Naive thymus-derived CD8-positive, alpha-beta T cell (primary cell): Measurements from ENCODE around the gene ANO4. TPM values are rescaled to one million over a fixed set of nuclear protein-coding genes. Genes with fewer than 3 reads are reported as not detected.

ENCODE experiments used
- ATAC-seq, 2 donors: fragments of 150-1000 bp; cut with Tn5 transposase in 1 of 2; sonication (Bioruptor Pico), chemical (Tn5 transposase) in 1 of 2; 1 replicate in 1 of 2; 2 replicates in 1 of 2; pipeline ENCODE4 v1.10.0; 2021; ENCODE audit warnings: mild to moderate bottlenecking in 2 of 2, moderate library complexity in 2 of 2
- POLR2A ChIA-PET: fragments of 350-600 bp; sonication (Branson Sonifier 250); formaldehyde crosslinking; loops from one replicate; lab custom pipeline; 2021; ENCODE audit warnings: antibody characterized with exemption; lab: Charles Lee
- DNase-seq, 10 donors: peaks; one replicate each; pipeline versions ENCODE4 v3.0.0 to v3.0.0-alpha.2; 2020 to 2022
- H3K27ac Mint-ChIP-seq, 10 donors: one replicate each; pipeline ENCODE4 v1.8.0; 2020 to 2022; ENCODE audit warnings: mild to moderate bottlenecking in 10 of 10, mixed read lengths in 10 of 10, moderate library complexity in 4 of 10, inconsistent platforms in 1 of 10
- H3K27me3 Mint-ChIP-seq, 5 donors: one replicate each; pipeline ENCODE4 v1.8.0; 2021 to 2022; ENCODE audit warnings: mixed read lengths in 5 of 5
- H3K36me3 Mint-ChIP-seq, 3 donors: one replicate each; pipeline ENCODE4 v1.8.0; 2020 to 2022; ENCODE audit warnings: mixed read lengths in 3 of 3, mild to moderate bottlenecking in 2 of 3, inconsistent platforms in 1 of 3
- H3K4me1 Mint-ChIP-seq, 4 donors: one replicate each; pipeline ENCODE4 v1.8.0; 2021 to 2022; ENCODE audit warnings: mixed read lengths in 4 of 4
- H3K4me3 Mint-ChIP-seq, 10 donors: one replicate each; pipeline ENCODE4 v1.8.0; 2020 to 2022; ENCODE audit warnings: mild to moderate bottlenecking in 10 of 10, mixed read lengths in 10 of 10, moderate library complexity in 6 of 10, inconsistent platforms in 1 of 10
- H3K9me3 Mint-ChIP-seq, 9 donors: one replicate each; pipeline ENCODE4 v1.8.0; 2020 to 2022; ENCODE audit warnings: mixed read lengths in 9 of 9, mild to moderate bottlenecking in 3 of 9, inconsistent platforms in 1 of 9, moderate library complexity in 1 of 9
- polyA plus RNA-seq, 3 donors: library from polyadenylated mRNA; unstranded; fragments of 300-500 nt; fragmentation: Illumina TruSeq; gene quantifications; one replicate each; pipeline ENCODE4 v1.2.3, GENCODE V29; 2021
- total RNA-seq, 8 experiments: library from RNA in 2 of 8; stranded (reverse) in 2 of 8; gene quantifications; one replicate each; pipeline ENCODE4 v1.2.3 and lab custom pipeline; 2021 to 2026

ANO4 gene
- total and polyA plus RNA-seq, 5 experiments from 2014 or later: not detected

- Mint-ChIP-seq H3K27ac (no peak overlapping the region), H3K4me1 (no peaks in the 10 kb centered on the region), H3K36me3 (no peaks in the 10 kb centered on the region), H3K4me3 (no peak overlapping the region), H3K27me3 (peaks cover 0 to 17% (median 5%) of the 10 kb centered on the region in 5 donors), H3K9me3 (peaks cover 0 to 13% (median 2%) of the 10 kb centered on the region in 9 donors)
- DNase-seq: no peak
- POLR2A ChIA-PET: no interaction called here
- no peak for ATAC-seq
These were observed 196.5 kb downstream of the ANO4 start for GRCh38 chr12:100991102-100991501.

- DNase-seq: no peak
- Mint-ChIP-seq H3K4me3 (no peak overlapping the region), H3K4me1 (no peaks in the 10 kb centered on the region), H3K36me3 (no peaks in the 10 kb centered on the region), H3K9me3 (peaks cover 0 to 13% (median 2%) of the 10 kb centered on the region in 9 donors), H3K27me3 (peaks cover 0 to 17% (median 5%) of the 10 kb centered on the region in 5 donors), H3K27ac (no peak overlapping the region)
- POLR2A ChIA-PET: no interaction called here
- ATAC-seq: no peak
These were observed 197.6 kb downstream of the ANO4 start for GRCh38 chr12:100992194-100992593.

GRCh38 chr12:100993916-100994450 lies 199.4 kb downstream of the ANO4 start:
- no peaks in the 10 kb centered on the region for H3K4me1 Mint-ChIP-seq
- H3K27me3 Mint-ChIP-seq: peaks cover 0 to 12% (median 2%) of the 10 kb centered on the region in 5 donors
- H3K27ac Mint-ChIP-seq: no peak overlapping the region
- POLR2A ChIA-PET: no interaction called here
- ATAC-seq (no peak), DNase-seq (no peak)
- peaks cover 0 to 13% (median 2%) of the 10 kb centered on the region in 9 donors for H3K9me3 Mint-ChIP-seq
- H3K36me3 Mint-ChIP-seq: no peaks in the 10 kb centered on the region
- no peak overlapping the region for H3K4me3 Mint-ChIP-seq

- Mint-ChIP-seq H3K27me3 (peaks cover 0 to 6% (median 0%) of the 10 kb centered on the region in 5 donors), H3K4me1 (no peaks in the 10 kb centered on the region), H3K27ac (no peak overlapping the region), H3K36me3 (no peaks in the 10 kb centered on the region), H3K4me3 (no peak overlapping the region), H3K9me3 (peaks cover 0 to 8% (median 1%) of the 10 kb centered on the region in 9 donors)
- DNase-seq: no peak
- POLR2A ChIA-PET: no interaction called here
- no peak for ATAC-seq
These were observed 200.6 kb downstream of the ANO4 start for GRCh38 chr12:100995201-100995600.

GRCh38 chr12:100995771-100996170 lies 201.2 kb downstream of the ANO4 start:
- H3K4me3 Mint-ChIP-seq: no peak overlapping the region
- POLR2A ChIA-PET: no interaction called here
- no peaks in the 10 kb centered on the region for H3K36me3 Mint-ChIP-seq
- H3K27me3 Mint-ChIP-seq: peaks cover 0 to 2% (median 0%) of the 10 kb centered on the region in 5 donors
- no peak overlapping the region for H3K27ac Mint-ChIP-seq
- ATAC-seq: no peak
- H3K9me3 Mint-ChIP-seq: peaks cover 0 to 4% (median 2%) of the 10 kb centered on the region in 9 donors
- H3K4me1 Mint-ChIP-seq: no peaks in the 10 kb centered on the region
- no peak for DNase-seq

GRCh38 chr12:101001669-101002068 lies 207.1 kb downstream of the ANO4 start:
- no peaks in the 10 kb centered on the region for H3K36me3 Mint-ChIP-seq
- no peaks in the 10 kb centered on the region for H3K4me1 Mint-ChIP-seq
- no peak overlapping the region for H3K4me3 Mint-ChIP-seq
- ATAC-seq: no peak
- H3K27me3 Mint-ChIP-seq: peaks cover 0 to 11% (median 0%) of the 10 kb centered on the region in 5 donors
- H3K9me3 Mint-ChIP-seq: peaks cover 0 to 14% (median 2%) of the 10 kb centered on the region in 9 donors
- POLR2A ChIA-PET: no interaction called here
- no peak overlapping the region for H3K27ac Mint-ChIP-seq
- no peak for DNase-seq

GRCh38 chr12:101002696-101003419 lies 208.3 kb downstream of the ANO4 start:
- H3K9me3 Mint-ChIP-seq: peaks cover 0 to 14% (median 2%) of the 10 kb centered on the region in 9 donors
- H3K4me1 Mint-ChIP-seq: no peaks in the 10 kb centered on the region
- no peak overlapping the region for H3K4me3 Mint-ChIP-seq
- POLR2A ChIA-PET: no interaction called here
- H3K27ac Mint-ChIP-seq: no peak overlapping the region
- DNase-seq (no peak), ATAC-seq (no peak)
- peaks cover 0 to 11% (median 0%) of the 10 kb centered on the region in 5 donors for H3K27me3 Mint-ChIP-seq
- no peaks in the 10 kb centered on the region for H3K36me3 Mint-ChIP-seq

GRCh38 chr12:101004898-101005297 lies 210.3 kb downstream of the ANO4 start:
- peaks cover 0 to 9% (median 0%) of the 10 kb centered on the region in 3 donors for H3K36me3 Mint-ChIP-seq
- ATAC-seq (no peak), DNase-seq (no peak)
- no peaks in the 10 kb centered on the region for H3K4me1 Mint-ChIP-seq
- POLR2A ChIA-PET: no interaction called here
- H3K9me3 Mint-ChIP-seq: peaks cover 5 to 30% (median 11%) of the 10 kb centered on the region in 9 donors
- H3K27me3 Mint-ChIP-seq: peaks cover 0 to 11% (median 0%) of the 10 kb centered on the region in 5 donors
- no peak overlapping the region for H3K4me3 Mint-ChIP-seq
- H3K27ac Mint-ChIP-seq: no peak overlapping the region

- peaks cover 0 to 9% (median 0%) of the 10 kb centered on the region in 3 donors for H3K36me3 Mint-ChIP-seq
- POLR2A ChIA-PET: no interaction called here
- peaks cover 5 to 32% (median 21%) of the 10 kb centered on the region in 9 donors for H3K9me3 Mint-ChIP-seq
- H3K4me3 Mint-ChIP-seq: no peak overlapping the region
- no peaks in the 10 kb centered on the region for H3K4me1 Mint-ChIP-seq
- no peak for ATAC-seq
- peaks cover 0 to 6% (median 0%) of the 10 kb centered on the region in 5 donors for H3K27me3 Mint-ChIP-seq
- no peak for DNase-seq
- no peak overlapping the region for H3K27ac Mint-ChIP-seq
These were observed 214.7 kb downstream of the ANO4 start for GRCh38 chr12:101009274-101009673.

GRCh38 chr12:101010896-101011295 lies 216.3 kb downstream of the ANO4 start:
- H3K4me3 Mint-ChIP-seq: no peak overlapping the region
- no peaks in the 10 kb centered on the region for H3K4me1 Mint-ChIP-seq
- H3K36me3 Mint-ChIP-seq: peaks cover 0 to 9% (median 0%) of the 10 kb centered on the region in 3 donors
- ATAC-seq: no peak
- POLR2A ChIA-PET: no interaction called here
- peaks cover 0 to 8% (median 1%) of the 10 kb centered on the region in 5 donors for H3K27me3 Mint-ChIP-seq
- H3K27ac Mint-ChIP-seq: no peak overlapping the region
- no peak for DNase-seq
- peaks cover 5 to 35% (median 21%) of the 10 kb centered on the region in 9 donors for H3K9me3 Mint-ChIP-seq

- DNase-seq (no peak), ATAC-seq (no peak)
- H3K27ac Mint-ChIP-seq: no peak overlapping the region
- peaks cover 0 to 22% (median 1%) of the 10 kb centered on the region in 5 donors for H3K27me3 Mint-ChIP-seq
- H3K36me3 Mint-ChIP-seq: peaks cover 0 to 7% (median 0%) of the 10 kb centered on the region in 3 donors
- no peak overlapping the region for H3K4me3 Mint-ChIP-seq
- POLR2A ChIA-PET: no interaction called here
- no peaks in the 10 kb centered on the region for H3K4me1 Mint-ChIP-seq
- peaks cover 5 to 33% (median 17%) of the 10 kb centered on the region in 9 donors for H3K9me3 Mint-ChIP-seq
These were observed 219.4 kb downstream of the ANO4 start for GRCh38 chr12:101013993-101014392.

- H3K27ac Mint-ChIP-seq: no peak overlapping the region
- DNase-seq (no peak), ATAC-seq (no peak)
- no peaks in the 10 kb centered on the region for H3K36me3 Mint-ChIP-seq
- H3K9me3 Mint-ChIP-seq: peaks cover 0 to 22% (median 9%) of the 10 kb centered on the region in 9 donors
- no peaks in the 10 kb centered on the region for H3K4me1 Mint-ChIP-seq
- H3K27me3 Mint-ChIP-seq: peaks cover 0 to 22% (median 1%) of the 10 kb centered on the region in 5 donors
- no peak overlapping the region for H3K4me3 Mint-ChIP-seq
- POLR2A ChIA-PET: no interaction called here
These were observed 220.5 kb downstream of the ANO4 start for GRCh38 chr12:101015044-101015443.

- DNase-seq (no peak), ATAC-seq (no peak)
- H3K9me3 Mint-ChIP-seq: peaks cover 0 to 11% (median 6%) of the 10 kb centered on the region in 9 donors
- no peak overlapping the region for H3K4me3 Mint-ChIP-seq
- no peak overlapping the region for H3K27ac Mint-ChIP-seq
- H3K27me3 Mint-ChIP-seq: peaks cover 0 to 22% (median 0%) of the 10 kb centered on the region in 5 donors
- H3K4me1 Mint-ChIP-seq: no peaks in the 10 kb centered on the region
- POLR2A ChIA-PET: no interaction called here
- no peaks in the 10 kb centered on the region for H3K36me3 Mint-ChIP-seq
These were observed 224.0 kb downstream of the ANO4 start for GRCh38 chr12:101018540-101018939.
